ENCODE data around the gene HACD4. TPM values are rescaled to one million over a fixed set of nuclear protein-coding genes. Genes with fewer than 3 reads are reported as not detected.
"Not testable (repeated sequence)": the region's sequence is repeated elsewhere in the genome, so short reads cannot be mapped to it uniquely, and the experiment has no call there.

HACD4 gene
- total RNA-seq, 1 donor, result 22.0 TPM

- no peak overlapping the region for H3K4me3 ChIP-seq (ENCODE audit: low read depth, low read length)
Measured at GRCh38 chr9:20980832-20981455, 50.5 kb downstream of the HACD4 start.

DNA sequence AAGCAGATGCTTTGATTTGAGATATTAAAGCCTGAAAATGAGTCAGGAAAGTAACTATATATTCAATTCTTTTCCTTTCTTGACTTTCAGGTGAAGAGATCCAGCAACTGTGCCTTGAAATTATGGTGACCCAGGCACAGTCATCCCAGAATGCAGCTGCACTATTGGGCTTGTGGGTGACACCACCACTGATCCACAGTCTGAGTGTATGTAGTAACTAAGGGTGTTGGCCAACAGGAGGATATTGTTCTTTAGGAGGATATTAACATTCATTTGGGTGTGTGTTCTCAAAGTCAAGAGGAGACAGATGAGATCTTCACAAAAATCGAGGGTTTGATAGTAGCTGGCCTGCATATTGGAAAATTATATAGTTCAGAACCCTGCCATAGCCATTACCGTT, 53.2 kb downstream of the HACD4 start:
- no peak for DNase-seq (ENCODE audit: low read depth)
- H3K4me3 ChIP-seq (ENCODE audit: low read depth, low read length), result no peak overlapping the region
- TF ChIP-seq, protein P1, sequence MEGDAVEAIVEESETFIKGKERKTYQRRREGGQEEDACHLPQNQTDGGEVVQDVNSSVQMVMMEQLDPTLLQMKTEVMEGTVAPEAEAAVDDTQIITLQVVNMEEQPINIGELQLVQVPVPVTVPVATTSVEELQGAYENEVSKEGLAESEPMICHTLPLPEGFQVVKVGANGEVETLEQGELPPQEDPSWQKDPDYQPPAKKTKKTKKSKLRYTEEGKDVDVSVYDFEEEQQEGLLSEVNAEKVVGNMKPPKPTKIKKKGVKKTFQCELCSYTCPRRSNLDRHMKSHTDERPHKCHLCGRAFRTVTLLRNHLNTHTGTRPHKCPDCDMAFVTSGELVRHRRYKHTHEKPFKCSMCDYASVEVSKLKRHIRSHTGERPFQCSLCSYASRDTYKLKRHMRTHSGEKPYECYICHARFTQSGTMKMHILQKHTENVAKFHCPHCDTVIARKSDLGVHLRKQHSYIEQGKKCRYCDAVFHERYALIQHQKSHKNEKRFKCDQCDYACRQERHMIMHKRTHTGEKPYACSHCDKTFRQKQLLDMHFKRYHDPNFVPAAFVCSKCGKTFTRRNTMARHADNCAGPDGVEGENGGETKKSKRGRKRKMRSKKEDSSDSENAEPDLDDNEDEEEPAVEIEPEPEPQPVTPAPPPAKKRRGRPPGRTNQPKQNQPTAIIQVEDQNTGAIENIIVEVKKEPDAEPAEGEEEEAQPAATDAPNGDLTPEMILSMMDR (IDR thresholded peaks at IDR 0.05; ENCODE audit: insufficient read depth, low read depth, low read length), result no peak

More at GRCh38 chr9:20980832-20981455, 50.5 kb downstream of the HACD4 start:
- DNase-seq (ENCODE audit: low read depth), result peak; percentile 94
- TF ChIP-seq, protein P1 (IDR thresholded peaks at IDR 0.05; ENCODE audit: insufficient read depth, low read depth, low read length), result no peak

DNA sequence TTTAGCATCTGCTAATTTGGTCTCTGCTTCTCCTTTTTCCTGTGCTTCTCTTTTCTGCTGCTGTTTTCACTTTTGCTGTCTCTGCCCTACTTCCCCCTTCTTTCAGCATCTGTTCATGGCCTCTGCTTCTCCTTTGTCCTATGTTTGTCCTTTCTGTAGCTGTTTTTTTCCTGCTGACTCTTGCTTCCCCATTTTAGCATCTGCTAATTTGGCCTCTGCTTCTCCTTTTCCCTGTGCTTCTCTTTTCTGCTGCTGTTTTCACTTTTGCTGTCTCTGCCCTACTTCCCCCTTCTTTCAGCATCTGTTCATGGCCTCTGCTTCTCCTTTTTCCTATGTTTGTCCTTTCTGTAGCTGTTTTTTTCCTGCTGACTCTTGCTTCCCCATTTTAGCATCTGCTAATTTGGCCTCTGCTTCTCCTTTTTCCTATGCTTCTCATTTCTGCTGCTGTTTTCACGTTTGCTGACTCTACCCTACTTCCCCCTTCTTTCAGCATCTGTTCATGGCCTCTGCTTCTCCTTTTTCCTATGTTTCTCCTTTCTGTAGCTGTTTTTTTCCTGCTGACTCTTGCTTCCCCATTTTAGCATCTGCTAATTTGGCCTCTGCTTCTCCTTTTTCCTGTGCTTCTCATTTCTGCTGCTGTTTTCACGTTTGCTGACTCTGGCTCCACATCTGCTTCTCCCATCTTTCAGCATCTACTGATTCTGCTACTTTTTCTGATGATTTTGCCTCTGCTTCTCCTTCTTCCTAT, 57.1 kb downstream of the HACD4 start:
- not testable (repeated sequence) for H3K4me3 ChIP-seq (ENCODE audit: low read depth, low read length); DNase-seq (ENCODE audit: low read depth)

GRCh38 chr9:20973246-20973947, 58.0 kb downstream of the HACD4 start:
- not testable (repeated sequence) for H3K4me3 ChIP-seq (ENCODE audit: low read depth, low read length); DNase-seq (ENCODE audit: low read depth)

DNA sequence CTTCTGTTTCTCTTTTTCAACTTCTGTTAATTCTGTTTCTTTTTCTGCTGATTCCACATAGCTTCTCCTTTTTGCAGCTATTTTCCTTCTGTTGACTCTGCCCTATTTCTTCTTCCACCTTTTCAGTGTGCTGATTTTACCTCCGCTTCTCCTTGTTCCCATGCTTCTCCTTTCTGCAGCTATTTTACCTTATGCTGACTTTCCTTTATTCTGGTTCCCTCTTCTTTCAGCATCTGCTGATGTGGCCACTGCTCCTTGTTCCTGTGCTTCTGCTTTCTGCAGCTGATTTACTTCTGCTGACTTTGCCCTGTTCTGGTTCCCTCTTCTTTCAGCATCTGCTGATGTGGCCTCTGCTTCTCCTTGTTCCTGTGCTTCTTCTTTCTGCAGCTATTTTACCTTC, 58.8 kb downstream of the HACD4 start:
- DNase-seq (ENCODE audit: low read depth), result no peak
- no peak overlapping the region for H3K4me3 ChIP-seq (ENCODE audit: low read depth, low read length)
- TF ChIP-seq, protein P1 (IDR thresholded peaks at IDR 0.05; ENCODE audit: insufficient read depth, low read depth, low read length), result no peak

DNA sequence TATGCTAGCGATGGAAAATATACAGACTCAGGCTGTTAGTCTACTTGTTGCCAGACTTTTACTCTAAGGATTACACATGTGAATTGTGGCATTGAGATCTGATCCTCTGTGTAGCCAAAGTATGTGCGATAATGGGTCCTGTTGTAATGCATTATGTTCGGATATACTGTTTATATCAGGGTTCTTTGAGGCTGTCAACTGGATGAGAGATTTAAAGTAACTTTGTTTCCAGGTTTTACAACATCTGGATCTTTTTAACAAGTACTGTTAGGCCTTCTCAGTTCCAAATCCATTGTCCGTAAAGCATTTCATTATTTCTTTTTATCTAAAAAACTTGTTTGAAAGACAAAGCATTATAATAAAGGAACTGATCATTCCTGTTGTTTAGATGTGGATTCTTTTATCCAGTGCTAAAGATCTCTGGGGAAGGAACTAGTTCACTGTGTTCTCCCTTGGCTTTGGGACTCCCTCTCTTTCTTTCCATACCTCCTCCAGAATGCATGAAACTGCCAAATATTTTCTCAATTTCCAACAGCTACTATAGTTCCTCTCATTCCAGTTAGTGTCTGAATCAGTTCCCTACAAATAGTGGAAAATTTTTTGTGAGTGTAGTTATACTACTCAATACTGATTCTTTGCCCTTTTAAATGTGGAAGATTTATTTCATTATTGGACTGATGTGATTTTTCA, 68.8 kb downstream of the HACD4 start:
- no peak for DNase-seq (ENCODE audit: low read depth)
- H3K4me3 ChIP-seq (ENCODE audit: low read depth, low read length), result no peak overlapping the region
- TF ChIP-seq, protein P1 (IDR thresholded peaks at IDR 0.05; ENCODE audit: insufficient read depth, low read depth, low read length), result no peak

- DNase-seq (ENCODE audit: low read depth), result no peak
- TF ChIP-seq, protein P1 (IDR thresholded peaks at IDR 0.05; ENCODE audit: insufficient read depth, low read depth, low read length), result no peak
- no peak overlapping the region for H3K4me3 ChIP-seq (ENCODE audit: low read depth, low read length)
Measured at GRCh38 chr9:20950707-20951106, 80.7 kb downstream of the HACD4 start.

Other genes with a start within 250 kb of the HACD4 start
- not detected in 2 replicates for gene IFNB1, start 46.3 kb upstream of the HACD4 start, total RNA-seq
- gene IFNW1, start 110.2 kb upstream of the HACD4 start, total RNA-seq, result not detected in 2 replicates
- gene IFNA21, start 135.0 kb upstream of the HACD4 start, total RNA-seq, result not detected in 2 replicates
- not detected in 2 replicates for gene IFNA4, start 155.9 kb upstream of the HACD4 start, total RNA-seq
- gene IFNA7, start 170.6 kb upstream of the HACD4 start, total RNA-seq, result not detected in 2 replicates
- not detected in 2 replicates for gene IFNA10, start 175.5 kb upstream of the HACD4 start, total RNA-seq
- gene IFNA16, start 185.7 kb upstream of the HACD4 start, total RNA-seq, result not detected in 2 replicates
- gene IFNA17, start 196.6 kb upstream of the HACD4 start, total RNA-seq, result not detected in 2 replicates
- gene IFNA14, start 208.4 kb upstream of the HACD4 start, total RNA-seq, result not detected in 2 replicates